Cardiac muscle cell (in vitro differentiated cells and primary cell): ENCODE measurements around the gene FRS3. TPM values are rescaled to one million over a fixed set of nuclear protein-coding genes. Genes with fewer than 3 reads are reported as not detected.

ENCODE experiments used
- DNase-seq, 2 donors: peaks; one replicate each; pipeline versions ENCODE4 v3.0.0 to v3.0.0-alpha.2; 2010 to 2017; ENCODE audit warnings: low read depth in 1 of 2, low spot score in 1 of 2
- H3K27ac ChIP-seq: fragments of 200-600 bp; sonication (generic); 2 replicates; pipeline ENCODE4 v1.5.1; 2016
- H3K27me3 ChIP-seq: fragments of 200-600 bp; sonication (generic); 2 replicates; pipeline ENCODE4 v1.6.0; 2016; ENCODE audit warnings: control low read depth
- H3K36me3 ChIP-seq: fragments of 200-600 bp; sonication (generic); 2 replicates; pipeline ENCODE4 v1.5.1; 2016; ENCODE audit warnings: control low read depth
- H3K4me1 ChIP-seq: fragments of 200-600 bp; sonication (generic); 2 replicates; pipeline ENCODE4 v1.8.1; 2017; ENCODE audit warnings: low read depth, mild to moderate bottlenecking, mixed run types
- H3K4me3 ChIP-seq: fragments of 200-600 bp; sonication (generic); 2 replicates; pipeline ENCODE4 v1.5.1; 2016; ENCODE audit warnings: mild to moderate bottlenecking
- H3K9me3 ChIP-seq: fragments of 200-600 bp; sonication (generic); 2 replicates; pipeline ENCODE4 v1.5.1; 2017; ENCODE audit warnings: low read depth, mild to moderate bottlenecking, control low read depth
- polyA plus RNA-seq: library from polyadenylated mRNA; unstranded; fragments of >200 nt; fragmentation: Nextera tagmentation; extraction: Ambion mirVana; gene quantifications from 2 replicates; pipeline ENCODE4 v1.2.1, GENCODE V29; 2016
- total RNA-seq: library from RNA; depleted of rRNA; stranded (reverse); fragments of >200 nt; gene quantifications from 2 replicates; pipeline ENCODE4 v1.2.3, GENCODE V29; 2016
- TF ChIP-seq, protein P1 (sequence below): IDR thresholded peaks from 2 replicates; pipeline ENCODE4 v1.5.1; 2012; ENCODE audit warnings: low read depth, mild to moderate bottlenecking, low read length

FRS3 gene
- total and polyA plus RNA-seq, 2 experiments from 2014 or later, result 24.7 to 25.3 TPM

DNA sequence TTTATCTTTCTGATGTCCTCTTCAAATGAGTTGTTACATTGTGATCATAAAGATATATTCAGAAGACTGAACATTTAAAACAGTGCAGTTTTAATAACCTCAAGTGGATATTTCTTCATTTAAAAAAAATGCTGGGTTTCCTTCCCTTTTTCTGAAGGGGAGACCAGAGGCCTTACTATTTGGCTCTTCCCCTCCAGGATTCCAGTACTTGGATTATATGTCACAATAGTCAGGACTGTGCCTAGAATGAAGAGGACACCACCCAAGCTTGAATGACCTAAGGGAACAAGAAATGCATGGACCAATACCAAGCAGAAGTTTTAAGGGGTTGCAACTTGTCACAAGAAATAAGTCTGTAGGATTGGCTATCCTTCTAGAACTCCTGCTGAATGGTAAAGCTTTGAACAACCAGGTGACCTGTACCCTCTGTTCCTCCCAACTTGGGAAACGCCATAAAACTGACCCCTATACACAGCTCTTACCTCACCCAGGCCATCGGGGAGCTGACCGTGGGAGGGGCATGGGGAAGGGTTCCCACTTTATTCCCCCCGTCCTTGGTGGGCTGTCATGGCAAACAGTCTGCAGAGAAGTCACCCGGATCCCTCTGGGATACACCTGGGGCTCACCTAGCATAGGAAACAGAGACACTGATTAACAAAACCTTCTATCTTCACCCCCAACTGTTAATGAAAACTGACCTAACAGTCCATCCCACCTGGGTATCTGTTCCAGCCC, 2.0 kb downstream of the FRS3 start:
- peaks cover 6% of the 10 kb centered on the region for H3K4me1 ChIP-seq
- no peak overlapping the region for H3K4me3 ChIP-seq
- H3K9me3 ChIP-seq, result no peaks in the 10 kb centered on the region
- no peak overlapping the region for H3K27ac ChIP-seq
- TF ChIP-seq, protein P1, sequence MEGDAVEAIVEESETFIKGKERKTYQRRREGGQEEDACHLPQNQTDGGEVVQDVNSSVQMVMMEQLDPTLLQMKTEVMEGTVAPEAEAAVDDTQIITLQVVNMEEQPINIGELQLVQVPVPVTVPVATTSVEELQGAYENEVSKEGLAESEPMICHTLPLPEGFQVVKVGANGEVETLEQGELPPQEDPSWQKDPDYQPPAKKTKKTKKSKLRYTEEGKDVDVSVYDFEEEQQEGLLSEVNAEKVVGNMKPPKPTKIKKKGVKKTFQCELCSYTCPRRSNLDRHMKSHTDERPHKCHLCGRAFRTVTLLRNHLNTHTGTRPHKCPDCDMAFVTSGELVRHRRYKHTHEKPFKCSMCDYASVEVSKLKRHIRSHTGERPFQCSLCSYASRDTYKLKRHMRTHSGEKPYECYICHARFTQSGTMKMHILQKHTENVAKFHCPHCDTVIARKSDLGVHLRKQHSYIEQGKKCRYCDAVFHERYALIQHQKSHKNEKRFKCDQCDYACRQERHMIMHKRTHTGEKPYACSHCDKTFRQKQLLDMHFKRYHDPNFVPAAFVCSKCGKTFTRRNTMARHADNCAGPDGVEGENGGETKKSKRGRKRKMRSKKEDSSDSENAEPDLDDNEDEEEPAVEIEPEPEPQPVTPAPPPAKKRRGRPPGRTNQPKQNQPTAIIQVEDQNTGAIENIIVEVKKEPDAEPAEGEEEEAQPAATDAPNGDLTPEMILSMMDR, result no peak
- DNase-seq, result no peak
- H3K27me3 ChIP-seq, result no peaks in the 10 kb centered on the region
- peaks cover 14% of the 10 kb centered on the region for H3K36me3 ChIP-seq

DNA sequence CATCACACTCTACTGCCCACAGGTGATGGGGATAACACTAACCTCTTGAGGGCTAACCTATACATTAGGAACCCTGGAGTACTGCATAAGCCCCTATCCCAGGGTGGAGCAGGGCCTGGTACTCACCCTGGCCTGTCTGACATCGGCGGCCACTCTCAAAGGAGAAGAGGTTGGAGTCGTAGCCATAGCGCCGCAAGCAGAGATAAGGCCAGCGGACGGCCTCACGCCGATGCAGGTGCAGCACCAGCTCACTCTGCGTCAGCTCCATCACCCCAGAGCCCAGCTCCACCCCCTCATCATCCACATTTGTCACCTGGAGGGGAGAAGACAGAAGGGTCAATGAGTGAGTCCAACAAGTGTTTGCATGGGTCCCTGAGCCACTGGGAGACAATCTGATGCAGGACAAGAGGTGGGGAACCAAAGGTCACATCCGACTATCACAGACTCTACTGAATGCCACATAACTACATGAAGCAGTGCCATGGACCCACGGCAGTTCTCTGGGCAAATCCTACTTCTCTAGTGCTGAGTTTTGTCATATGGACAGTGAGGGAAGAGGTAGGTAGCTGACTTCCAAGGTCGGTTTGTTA, 4.3 kb downstream of the FRS3 start:
- Histone ChIP-seq H3K36me3 (peaks cover 28% of the 10 kb centered on the region), H3K9me3 (no peaks in the 10 kb centered on the region)
- no peak for DNase-seq

DNA sequence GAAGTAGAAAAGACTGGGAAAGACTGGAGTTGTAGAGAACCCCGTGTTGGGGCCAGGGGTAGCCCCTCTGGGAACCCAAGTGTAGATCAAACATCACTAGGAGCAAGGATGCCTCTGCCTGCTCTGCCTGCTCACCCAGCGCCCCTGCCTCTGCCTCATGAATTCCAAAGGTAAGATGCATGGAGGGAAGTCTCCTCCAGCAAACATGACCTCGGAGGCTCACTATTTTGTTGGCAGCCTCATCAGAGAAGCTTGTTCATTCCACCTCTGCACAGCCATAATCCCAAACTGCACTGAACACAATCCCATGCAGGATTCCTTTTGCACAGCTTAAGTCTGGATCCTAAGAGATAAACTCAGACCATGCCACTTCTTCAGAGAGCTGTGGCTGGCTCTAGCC, 4.9 kb downstream of the FRS3 start:
- Histone ChIP-seq H3K27ac (no peak overlapping the region), H3K27me3 (no peaks in the 10 kb centered on the region), H3K4me3 (no peak overlapping the region), H3K9me3 (no peaks in the 10 kb centered on the region), H3K4me1 (peaks cover 4% of the 10 kb centered on the region), H3K36me3 (peaks cover 28% of the 10 kb centered on the region)
- TF ChIP-seq, protein P1, result no peak
- DNase-seq, result no peak

More for the DNA sequence above, 4.3 kb downstream of the FRS3 start:
- peaks cover 4% of the 10 kb centered on the region for H3K4me1 ChIP-seq
- H3K4me3 ChIP-seq, result no peak overlapping the region
- no peak overlapping the region for H3K27ac ChIP-seq
- TF ChIP-seq, protein P1, result no peak
- no peaks in the 10 kb centered on the region for H3K27me3 ChIP-seq

DNA sequence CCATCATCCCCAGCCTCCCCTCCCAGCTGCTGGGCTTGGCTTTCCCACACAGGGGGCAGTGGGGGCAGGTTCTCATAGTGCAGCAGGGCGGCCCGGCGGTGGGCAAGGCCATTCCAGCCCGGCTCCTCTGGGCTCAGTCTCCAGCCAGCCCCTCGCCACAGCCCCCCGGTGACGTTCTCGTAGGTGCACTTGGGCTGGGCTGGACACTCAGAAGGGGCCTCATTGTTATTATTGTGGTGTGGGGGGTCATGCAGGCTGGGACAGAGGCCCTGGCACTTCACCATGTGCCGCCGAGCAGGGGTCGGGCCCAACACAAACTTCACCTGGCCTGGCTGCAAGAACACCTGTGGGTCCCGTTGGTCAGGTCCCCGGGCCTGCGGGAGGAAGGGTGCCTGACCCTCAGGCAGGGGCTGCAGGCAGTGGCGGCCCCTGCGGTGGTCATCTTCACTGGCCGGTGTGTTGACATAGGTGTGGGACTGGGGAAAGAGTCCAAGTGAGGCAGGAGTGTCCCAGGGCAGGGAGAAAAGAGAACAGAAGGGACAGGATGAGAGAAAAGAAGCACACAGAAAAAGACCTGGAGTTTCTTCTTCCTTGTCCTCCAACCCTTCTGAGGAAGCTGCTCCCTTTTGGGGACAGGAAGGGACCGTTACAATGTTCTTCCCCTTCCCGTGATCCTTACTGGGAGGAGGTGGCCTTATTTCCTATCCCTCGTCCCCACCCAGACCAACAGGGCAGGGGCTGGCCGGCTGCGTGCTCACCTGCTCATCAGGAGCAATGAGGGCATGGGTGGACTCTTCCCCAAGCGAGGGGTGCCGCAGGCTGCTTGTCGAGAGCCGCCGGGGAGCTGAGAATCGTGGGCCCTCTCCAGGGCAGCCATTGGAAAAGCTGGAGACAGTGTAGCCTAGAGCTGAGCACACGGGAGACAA, 8.4 kb downstream of the FRS3 start:
- peaks cover 28% of the 10 kb centered on the region for H3K36me3 ChIP-seq

More for the DNA sequence above, 8.4 kb downstream of the FRS3 start:
- H3K27me3 ChIP-seq, result no peaks in the 10 kb centered on the region
- H3K4me3 ChIP-seq, result no peak overlapping the region
- no peaks in the 10 kb centered on the region for H3K9me3 ChIP-seq
- H3K27ac ChIP-seq, result no peak overlapping the region
- TF ChIP-seq, protein P1, result no peak
- DNase-seq, result no peak
- H3K4me1 ChIP-seq, result peaks cover 23% of the 10 kb centered on the region
